GM12875 (cell line): ENCODE data around the gene AFF2.

Source experiments
- H3K4me3 ChIP-seq: one replicate; pipeline ENCODE4 v1.5.1; 2011; ENCODE audit warnings: low read depth, low read length, control low read depth
- TF ChIP-seq, protein P1 (sequence below): IDR thresholded peaks from 2 replicates; pipeline ENCODE4 v1.5.1; 2011; ENCODE audit warnings: low read depth, mild to moderate bottlenecking, control low read depth, inconsistent platforms, low read length, moderate library complexity, borderline replicate concordance; ENCODE audit not compliant: insufficient read depth

The AFF2 gene

GRCh38 chrX:148874636-148875246 lies 374.3 kb downstream of the AFF2 start:
- no peak overlapping the region for H3K4me3 ChIP-seq
- TF ChIP-seq, protein P1, sequence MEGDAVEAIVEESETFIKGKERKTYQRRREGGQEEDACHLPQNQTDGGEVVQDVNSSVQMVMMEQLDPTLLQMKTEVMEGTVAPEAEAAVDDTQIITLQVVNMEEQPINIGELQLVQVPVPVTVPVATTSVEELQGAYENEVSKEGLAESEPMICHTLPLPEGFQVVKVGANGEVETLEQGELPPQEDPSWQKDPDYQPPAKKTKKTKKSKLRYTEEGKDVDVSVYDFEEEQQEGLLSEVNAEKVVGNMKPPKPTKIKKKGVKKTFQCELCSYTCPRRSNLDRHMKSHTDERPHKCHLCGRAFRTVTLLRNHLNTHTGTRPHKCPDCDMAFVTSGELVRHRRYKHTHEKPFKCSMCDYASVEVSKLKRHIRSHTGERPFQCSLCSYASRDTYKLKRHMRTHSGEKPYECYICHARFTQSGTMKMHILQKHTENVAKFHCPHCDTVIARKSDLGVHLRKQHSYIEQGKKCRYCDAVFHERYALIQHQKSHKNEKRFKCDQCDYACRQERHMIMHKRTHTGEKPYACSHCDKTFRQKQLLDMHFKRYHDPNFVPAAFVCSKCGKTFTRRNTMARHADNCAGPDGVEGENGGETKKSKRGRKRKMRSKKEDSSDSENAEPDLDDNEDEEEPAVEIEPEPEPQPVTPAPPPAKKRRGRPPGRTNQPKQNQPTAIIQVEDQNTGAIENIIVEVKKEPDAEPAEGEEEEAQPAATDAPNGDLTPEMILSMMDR: no peak

DNA sequence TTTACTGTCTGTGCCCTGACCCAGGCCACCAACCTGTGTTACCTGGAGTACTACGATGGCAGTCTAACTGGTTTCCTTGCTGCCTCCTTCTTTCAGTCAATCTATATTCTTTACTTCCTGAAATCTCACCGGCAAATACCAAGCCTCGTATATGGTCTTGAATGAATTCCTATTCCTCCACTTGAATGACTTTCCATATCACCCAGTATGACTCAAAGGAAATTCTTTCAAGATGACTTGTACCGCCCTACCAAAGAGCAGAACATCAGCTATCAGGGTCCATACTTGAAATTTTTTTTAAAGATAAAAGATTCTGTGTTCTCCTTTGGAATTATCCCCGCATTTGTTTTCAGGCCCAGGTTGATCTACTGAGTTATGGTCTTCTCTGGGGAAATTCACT lies 378.0 kb downstream of the AFF2 start:
- H3K4me3 ChIP-seq: no peak overlapping the region
- TF ChIP-seq, protein P1: no peak

DNA sequence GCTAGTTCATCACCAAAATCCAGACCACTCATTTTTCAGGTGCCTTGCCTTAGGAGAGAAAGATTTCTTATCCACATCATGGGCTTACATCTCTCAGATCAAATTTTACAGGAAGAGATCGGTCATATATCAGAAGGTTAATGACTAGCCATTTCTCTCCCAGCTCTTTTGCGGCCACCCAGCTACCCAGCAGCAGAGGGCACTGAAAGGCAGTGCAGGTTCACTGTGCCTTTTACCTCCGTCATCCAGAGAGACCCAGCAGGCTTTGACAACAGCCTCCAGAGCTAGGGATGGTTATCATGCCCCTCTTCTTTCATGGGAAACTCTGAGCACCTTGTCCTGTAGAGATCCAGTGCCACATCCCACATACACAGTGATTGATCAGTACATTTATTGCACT lies 384.8 kb downstream of the AFF2 start:
- no peak overlapping the region for H3K4me3 ChIP-seq

GRCh38 chrX:148893395-148893794 lies 393.0 kb downstream of the AFF2 start:
- TF ChIP-seq, protein P1: no peak
- no peak overlapping the region for H3K4me3 ChIP-seq

More for the DNA sequence above, 384.8 kb downstream of the AFF2 start:
- TF ChIP-seq, protein P1: peak; percentile 20; the same call in 1 of the 2 replicates

DNA sequence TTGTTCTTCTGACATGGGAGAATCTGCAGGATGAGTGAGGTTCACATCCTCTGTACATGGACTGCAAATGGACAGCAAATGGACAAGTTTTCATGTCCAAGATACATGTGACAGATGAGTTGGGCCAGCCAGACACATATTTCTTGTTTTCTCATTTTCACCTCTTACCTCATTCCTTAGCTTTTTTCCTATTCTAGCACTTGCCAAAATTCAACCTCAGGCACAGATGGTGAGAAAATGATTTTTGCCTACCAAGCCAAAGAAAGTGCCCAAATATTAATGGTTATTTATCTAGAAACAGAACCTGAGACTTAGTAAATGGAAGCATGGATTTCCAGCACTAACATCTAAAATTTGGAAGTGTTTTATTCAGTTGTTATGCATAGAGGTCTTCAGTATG lies 402.2 kb downstream of the AFF2 start:
- TF ChIP-seq, protein P1: no peak
- H3K4me3 ChIP-seq: no peak overlapping the region

DNA sequence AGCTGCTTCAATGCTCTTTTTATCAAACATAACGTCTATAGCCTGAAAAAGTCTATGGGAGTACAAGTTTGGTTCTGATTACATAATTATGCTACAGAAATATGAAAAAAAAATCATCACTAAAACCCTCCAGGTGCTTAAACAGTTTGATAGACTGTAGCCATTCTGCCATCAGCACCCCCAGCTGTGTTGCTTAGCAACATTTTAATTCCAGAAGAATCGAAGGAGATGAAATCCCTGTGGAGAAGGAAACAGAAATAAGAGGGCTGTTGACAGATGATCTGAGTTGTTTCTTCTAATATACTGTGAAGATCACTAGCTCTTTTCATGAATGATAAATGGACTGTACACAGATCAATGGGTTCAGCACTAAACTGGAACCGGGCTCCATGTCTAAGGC lies 402.8 kb downstream of the AFF2 start:
- TF ChIP-seq, protein P1: no peak
- H3K4me3 ChIP-seq: no peak overlapping the region

GRCh38 chrX:148904421-148905111 lies 404.1 kb downstream of the AFF2 start:
- TF ChIP-seq, protein P1: no peak
- H3K4me3 ChIP-seq: no peak overlapping the region
